ENCODE measurements around the gene PAPOLG. TPM values are rescaled to one million over a fixed set of nuclear protein-coding genes. Genes with fewer than 3 reads are reported as not detected.
"Not testable (repeated sequence)": the region's sequence is repeated elsewhere in the genome, so short reads cannot be mapped to it uniquely, and the experiment has no call there.

PAPOLG gene
- polyA plus RNA-seq, 1 donor, result 26.9 TPM

GRCh38 chr2:60822987-60823386, 66.9 kb downstream of the PAPOLG start:
- no peak for DNase-seq

- no peak for DNase-seq
These were observed 67.7 kb downstream of the PAPOLG start for GRCh38 chr2:60823694-60824305.

GRCh38 chr2:60825666-60826065, 69.6 kb downstream of the PAPOLG start:
- no peak for DNase-seq

GRCh38 chr2:60826111-60826510, 70.0 kb downstream of the PAPOLG start:
- DNase-seq, result no peak

- not testable (repeated sequence) for DNase-seq
These were observed 70.8 kb downstream of the PAPOLG start for GRCh38 chr2:60826860-60827259.

- DNase-seq, result no peak
These were observed 71.3 kb downstream of the PAPOLG start for GRCh38 chr2:60827369-60827768.

GRCh38 chr2:60830991-60831390, 74.9 kb downstream of the PAPOLG start:
- DNase-seq, result no peak

- no peak for DNase-seq
These were observed 75.9 kb downstream of the PAPOLG start for GRCh38 chr2:60831921-60832320.

- DNase-seq, result no peak
These were observed 76.6 kb downstream of the PAPOLG start for GRCh38 chr2:60832621-60833020.

GRCh38 chr2:60834270-60834717, 78.2 kb downstream of the PAPOLG start:
- DNase-seq, result no peak

GRCh38 chr2:60836491-60836890, 80.4 kb downstream of the PAPOLG start:
- no peak for DNase-seq

GRCh38 chr2:60837123-60837522, 81.1 kb downstream of the PAPOLG start:
- DNase-seq, result no peak

GRCh38 chr2:60838481-60838880, 82.4 kb downstream of the PAPOLG start:
- DNase-seq, result no peak

- no peak for DNase-seq
These were observed 83.2 kb downstream of the PAPOLG start for GRCh38 chr2:60839126-60839813.

GRCh38 chr2:60840880-60841279, 84.8 kb downstream of the PAPOLG start:
- no peak for DNase-seq

GRCh38 chr2:60843006-60843405, 86.9 kb downstream of the PAPOLG start:
- no peak for DNase-seq

GRCh38 chr2:60844105-60844504, 88.0 kb downstream of the PAPOLG start:
- no peak for DNase-seq

- DNase-seq, result no peak
These were observed 91.8 kb downstream of the PAPOLG start for GRCh38 chr2:60847854-60848253.

Other genes with a start within 250 kb of the PAPOLG start
- gene BCL11A, start 202.6 kb upstream of the PAPOLG start, polyA plus RNA-seq (ENCODE audit: insufficient read length), result 15.1 TPM
- 10.4 TPM for gene REL, start 125.3 kb downstream of the PAPOLG start, polyA plus RNA-seq (ENCODE audit: insufficient read length)

Data from left kidney (tissue), 2 donors.